Astrocyte (in vitro differentiated cells and primary cell): Measurements from ENCODE around the gene CCN6.

Experiments used
- EZH2 ChIP-seq: IDR thresholded peaks from 2 replicates; pipeline ENCODE4 v1.6.1; 2012; ENCODE audit warnings: mild to moderate bottlenecking, low read length, inconsistent platforms; ENCODE audit not compliant: insufficient read depth
- TF ChIP-seq, protein P1 (sequence below): IDR thresholded peaks from 2 replicates; pipeline ENCODE4 v1.5.1; 2011; ENCODE audit warnings: low read depth, mild to moderate bottlenecking, inconsistent platforms, low read length, moderate library complexity; ENCODE audit not compliant: insufficient read depth

DNA sequence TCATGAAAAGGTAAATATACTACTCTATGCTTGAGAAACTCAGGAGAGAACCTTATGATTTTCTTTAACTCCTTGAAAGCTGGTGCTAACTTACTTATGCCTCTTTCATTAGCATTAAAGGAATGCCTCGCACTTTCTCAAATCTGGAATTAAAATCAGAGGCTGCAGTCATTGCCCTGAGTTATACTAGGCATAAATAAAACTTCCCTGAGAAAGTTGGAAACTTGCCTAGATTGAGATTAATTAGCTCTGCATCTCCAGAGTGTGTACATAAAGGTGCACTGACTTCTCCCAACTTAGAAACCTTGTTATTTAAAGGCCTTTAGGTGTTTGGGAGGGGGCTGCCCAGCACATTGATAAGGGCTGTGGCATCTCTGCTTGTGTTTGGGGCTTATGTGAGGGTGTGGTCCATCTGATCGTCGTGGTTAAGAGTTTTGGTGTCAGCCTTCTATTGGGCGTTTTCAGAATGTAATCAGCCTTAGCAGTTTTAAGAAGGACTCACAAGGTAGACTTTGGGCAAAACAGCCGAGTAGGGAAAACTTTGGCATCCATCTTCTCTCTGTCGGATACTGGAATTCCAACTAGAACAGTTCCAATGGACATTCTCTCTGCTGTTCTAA is 32.1 kb upstream of the CCN6 start:
- TF ChIP-seq, protein P1, sequence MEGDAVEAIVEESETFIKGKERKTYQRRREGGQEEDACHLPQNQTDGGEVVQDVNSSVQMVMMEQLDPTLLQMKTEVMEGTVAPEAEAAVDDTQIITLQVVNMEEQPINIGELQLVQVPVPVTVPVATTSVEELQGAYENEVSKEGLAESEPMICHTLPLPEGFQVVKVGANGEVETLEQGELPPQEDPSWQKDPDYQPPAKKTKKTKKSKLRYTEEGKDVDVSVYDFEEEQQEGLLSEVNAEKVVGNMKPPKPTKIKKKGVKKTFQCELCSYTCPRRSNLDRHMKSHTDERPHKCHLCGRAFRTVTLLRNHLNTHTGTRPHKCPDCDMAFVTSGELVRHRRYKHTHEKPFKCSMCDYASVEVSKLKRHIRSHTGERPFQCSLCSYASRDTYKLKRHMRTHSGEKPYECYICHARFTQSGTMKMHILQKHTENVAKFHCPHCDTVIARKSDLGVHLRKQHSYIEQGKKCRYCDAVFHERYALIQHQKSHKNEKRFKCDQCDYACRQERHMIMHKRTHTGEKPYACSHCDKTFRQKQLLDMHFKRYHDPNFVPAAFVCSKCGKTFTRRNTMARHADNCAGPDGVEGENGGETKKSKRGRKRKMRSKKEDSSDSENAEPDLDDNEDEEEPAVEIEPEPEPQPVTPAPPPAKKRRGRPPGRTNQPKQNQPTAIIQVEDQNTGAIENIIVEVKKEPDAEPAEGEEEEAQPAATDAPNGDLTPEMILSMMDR, result no peak
- TF ChIP-seq EZH2, result no peak
